ENCODE measurements around the gene MAP2.

Gene MAP2

DNA sequence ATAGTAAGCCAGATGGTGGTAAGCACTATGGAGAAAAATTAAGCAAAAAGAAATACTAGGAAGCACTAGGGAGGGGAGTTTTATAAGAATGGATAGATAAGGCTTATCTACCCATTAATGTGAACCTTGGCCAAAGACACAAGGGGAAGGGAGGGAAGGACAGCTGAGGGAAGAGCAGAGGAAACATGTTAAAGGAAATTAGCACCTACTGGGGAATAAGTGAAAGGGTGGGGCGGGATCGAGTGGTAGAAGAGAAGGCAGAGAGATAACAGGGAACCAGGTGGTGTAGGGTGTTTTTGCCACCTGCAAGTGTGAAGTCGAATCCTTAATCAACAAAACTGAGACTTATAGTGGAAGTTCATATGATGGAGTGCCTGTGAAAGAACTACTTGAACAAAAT lies 349.5 kb downstream of the MAP2 start:
- in situ Hi-C loops (cut with MboI; ENCODE audit: low sequenced_read_pairs): no loop called here
